H1 (cell line): Measurements from ENCODE around the gene CALM1. TPM values are rescaled to one million over a fixed set of nuclear protein-coding genes. Genes with fewer than 3 reads are reported as not detected.

Source experiments
- CHD7 ChIP-seq: fragments of 300-600 bp; sonication (generic); IDR thresholded peaks from 2 replicates; pipeline ENCODE4 v1.7.1; 2012; ENCODE audit warnings: low read length, moderate library complexity, mild to moderate bottlenecking, inconsistent platforms; ENCODE audit not compliant: insufficient replicate concordance
- HDAC2 ChIP-seq, 2 experiments: fragments of 300-600 bp in 1 of 2; sonication (generic) in 1 of 2; IDR thresholded peaks; 2 replicates each; pipeline ENCODE4 v1.6.1; 2011 to 2012; ENCODE audit warnings: low read depth in 2 of 2, low read length in 2 of 2, mild to moderate bottlenecking in 2 of 2, moderate library complexity in 2 of 2, borderline replicate concordance in 1 of 2, inconsistent platforms in 1 of 2
- KDM1A ChIP-seq: fragments of 200-600, 300-600 bp; sonication (generic); IDR thresholded peaks from 2 replicates; pipeline ENCODE4 v1.7.1; 2016; ENCODE audit warnings: mild to moderate bottlenecking, low read length, borderline replicate concordance
- POU5F1 ChIP-seq: IDR thresholded peaks from 2 replicates; pipeline ENCODE4 v1.6.1; 2011; ENCODE audit warnings: low read depth, mild to moderate bottlenecking, low read length, moderate library complexity
- RXRA ChIP-seq: IDR thresholded peaks from 2 replicates; pipeline ENCODE4 v1.6.1; 2011; ENCODE audit warnings: low read depth, mild to moderate bottlenecking, low read length, moderate library complexity; ENCODE audit not compliant: insufficient read depth
- TCF12 ChIP-seq: IDR thresholded peaks from 2 replicates; pipeline ENCODE4 v1.6.1; 2011; ENCODE audit warnings: low read depth, mild to moderate bottlenecking, low read length
- USF2 ChIP-seq: IDR thresholded peaks from 2 replicates; pipeline ENCODE4 v1.6.1; 2011; ENCODE audit warnings: low read length, improper control_type of control experiment
- polyA plus RNA-seq, 7 experiments: library from polyadenylated mRNA; depleted of rRNA in 3 of 7; stranded (reverse) in 5 of 7; unstranded in 2 of 7; fragments of >200 nt in 5 of 7; fragments of 200-250 nt in 2 of 7; gene quantifications; 1 replicate in 5 of 7; 2 replicates in 1 of 7; 4 replicates in 1 of 7; pipeline versions ENCODE4 v1.2.1 to v1.2.3, GENCODE V29; 2011 to 2013; ENCODE audit warnings: missing spikeins in 2 of 7, mixed read lengths in 2 of 7
- total RNA-seq: library from RNA; stranded (reverse); fragmentation: NEBNext Ultra II Directional; extraction: Animal tissue kit (Norgen Biotek cat#: 25700); gene quantifications from 2 replicates; pipeline ENCODE4 v1.2.1, GENCODE V29; 2021

Gene CALM1
- total and polyA plus RNA-seq, 2 of the 8 experiments (the other 6 are each of a cell fraction or from before 2014, with no cell fraction given) = 285 to 422 TPM

- TF ChIP-seq CHD7 (no peak), POU5F1 (no peak), TCF12 (no peak), RXRA (no peak), KDM1A (no peak), HDAC2 (IDR thresholded peaks at IDR 0.05; ENCODE audit: borderline replicate concordance in 1 of 2, low read depth in 2 of 2, low read length in 2 of 2) (no peak), USF2 (no peak)
- TF ChIP-seq, all 59 proteins: peak for 0
Observed at GRCh38 chr14:90384543-90384911, 12.3 kb upstream of the CALM1 start (continued).
